AML-193 (cell line): ENCODE measurements around the gene HELT.
"Not testable (repeated sequence)": the region's sequence is repeated elsewhere in the genome, so short reads cannot be mapped to it uniquely, and the experiment has no call there.

Experiments used
- DNase-seq, 2 experiments: peaks; one replicate each; lab custom pipeline; 2025; lab: John Stamatoyannopoulos, UW

The HELT gene, protein sequence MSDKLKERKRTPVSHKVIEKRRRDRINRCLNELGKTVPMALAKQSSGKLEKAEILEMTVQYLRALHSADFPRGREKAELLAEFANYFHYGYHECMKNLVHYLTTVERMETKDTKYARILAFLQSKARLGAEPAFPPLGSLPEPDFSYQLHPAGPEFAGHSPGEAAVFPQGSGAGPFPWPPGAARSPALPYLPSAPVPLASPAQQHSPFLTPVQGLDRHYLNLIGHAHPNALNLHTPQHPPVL

GRCh38 chr4:185017964-185018772, at the start of gene HELT:
TSS of gene HELT (plus strand) at chr4:185018490. CDS start at chr4:185018929, 439 bp downstream.
- no peak for DNase-seq

GRCh38 chr4:184968784-184969201, 49.5 kb upstream of the HELT start:
- DNase-seq, result no peak

DNA sequence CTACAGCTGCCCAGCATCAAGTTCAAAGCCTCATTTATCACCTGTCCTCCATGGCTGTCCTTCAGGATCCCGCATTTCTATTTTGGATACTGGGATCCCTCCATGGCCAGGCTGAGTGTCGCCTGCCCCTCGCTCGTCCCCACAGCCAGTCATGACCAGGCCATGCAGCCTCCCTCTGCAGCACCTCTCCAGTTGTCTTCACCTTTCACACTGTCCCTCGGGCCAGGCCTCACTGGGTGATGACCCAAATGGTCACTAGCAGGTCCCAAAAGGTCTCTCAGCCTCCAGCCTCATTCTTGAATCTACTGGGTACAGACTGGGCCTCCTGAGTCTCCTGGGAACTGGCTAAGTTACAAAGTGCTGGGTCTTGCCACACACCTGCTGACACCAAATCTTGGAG, 48.7 kb upstream of the HELT start:
- no peak for DNase-seq

- no peak for DNase-seq
These were observed 45.3 kb upstream of the HELT start for GRCh38 chr4:184972991-184973390.

DNA sequence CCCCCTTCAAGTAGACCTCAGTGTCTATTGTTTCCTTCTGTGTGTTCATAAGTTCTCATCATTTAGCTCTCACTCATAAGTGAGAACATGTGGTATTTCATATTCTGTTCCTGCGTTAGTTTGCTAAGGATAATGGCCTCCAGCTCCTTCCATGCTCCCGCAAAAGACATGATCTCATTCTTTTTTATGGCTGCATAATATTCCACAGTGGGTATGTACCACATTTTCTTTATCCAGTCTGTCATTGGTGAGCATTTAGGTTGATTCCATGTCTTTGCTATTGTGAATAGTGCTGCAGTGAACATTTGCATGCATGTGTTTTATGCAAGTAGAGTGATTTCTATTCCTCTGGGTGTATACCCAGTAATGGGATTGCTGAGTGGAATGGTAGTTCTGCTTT, 41.9 kb upstream of the HELT start:
- DNase-seq, result not testable (repeated sequence)

DNA sequence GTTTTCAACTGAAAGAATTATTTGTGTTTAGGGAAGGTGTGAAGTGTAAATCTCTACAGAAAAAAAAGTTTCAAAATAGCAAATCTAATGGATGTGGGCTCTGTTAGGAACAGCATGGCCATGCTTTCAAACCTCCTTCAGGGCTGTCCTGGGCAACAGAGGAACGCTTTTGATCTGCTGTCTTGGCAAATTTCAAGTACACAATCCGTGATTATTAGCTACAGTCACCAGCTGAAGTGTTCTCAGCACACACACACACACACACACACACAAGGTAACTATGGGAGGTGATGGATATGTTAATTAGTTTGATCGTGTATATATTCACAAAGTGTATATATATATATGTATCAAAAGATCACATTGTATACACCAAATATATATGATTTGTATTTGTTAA, 40.5 kb upstream of the HELT start:
- DNase-seq, result no peak

- DNase-seq, result no peak
These were observed 40.1 kb upstream of the HELT start for GRCh38 chr4:184978211-184978610.

DNA sequence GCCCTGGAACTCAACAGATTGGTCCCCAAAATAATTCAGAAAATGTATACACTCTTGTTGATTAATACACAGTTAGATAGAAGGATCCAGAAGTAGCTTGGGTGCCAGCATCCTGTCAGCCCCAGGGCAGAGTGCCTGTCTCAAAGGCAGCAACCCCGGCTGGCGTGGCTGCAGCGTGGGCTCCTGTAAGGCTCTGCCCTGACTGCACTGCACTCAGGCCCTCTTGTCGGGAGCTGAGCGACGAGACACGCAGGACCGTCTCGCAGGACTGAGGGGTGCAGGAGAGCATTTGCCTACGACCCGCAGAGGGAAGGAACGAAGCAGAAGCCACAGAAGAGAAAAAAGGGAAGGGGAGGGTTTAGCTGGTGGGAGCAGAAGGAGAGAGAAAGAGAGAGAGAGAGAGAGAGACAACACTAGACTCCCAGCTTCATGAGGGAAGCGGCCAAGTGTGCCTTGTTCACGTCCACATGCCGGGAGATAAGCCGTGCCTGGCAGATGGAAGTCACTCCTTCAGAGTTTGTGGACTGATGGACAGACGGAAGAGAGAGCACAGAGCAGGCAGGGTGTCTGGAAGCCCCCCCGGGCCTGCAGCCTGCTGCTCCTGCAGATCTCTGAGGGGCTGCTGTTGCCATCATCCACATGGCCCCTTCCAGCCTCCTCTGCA, 38.7 kb upstream of the HELT start:
- DNase-seq, result no peak

GRCh38 chr4:184980261-184980660, 38.0 kb upstream of the HELT start:
- DNase-seq, result no peak

DNA sequence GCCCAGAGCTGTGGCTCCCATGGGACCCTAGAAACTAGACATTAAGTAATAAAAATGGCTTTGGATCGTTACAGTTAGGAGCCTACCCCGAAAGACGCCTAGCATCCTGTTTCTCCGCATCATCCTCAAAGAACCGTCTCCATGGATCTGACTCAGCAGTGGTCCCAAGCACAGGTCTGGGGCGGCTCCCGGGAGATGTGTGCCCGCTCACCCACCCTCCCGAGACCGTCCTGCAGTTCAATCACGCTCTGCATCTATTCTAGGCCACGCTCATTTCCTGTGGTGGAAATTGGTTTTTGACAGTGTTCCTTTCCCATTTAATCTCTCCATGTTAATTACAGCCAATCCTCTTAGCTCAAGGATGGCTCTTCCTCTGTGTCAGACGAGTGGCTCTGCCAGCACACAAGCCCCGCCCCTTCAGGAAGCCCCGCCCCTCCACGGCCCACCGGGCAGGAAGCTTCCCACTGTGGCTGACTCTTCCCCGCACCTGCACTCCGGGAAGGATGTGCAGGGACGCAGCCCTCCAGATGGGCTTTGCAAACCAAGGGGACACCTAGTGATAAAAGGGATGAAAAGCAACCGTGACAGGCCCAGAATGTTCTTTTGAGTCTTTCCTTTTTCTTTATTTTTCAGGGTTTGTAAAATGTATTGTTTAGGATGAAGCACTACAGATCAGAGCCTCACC, 34.5 kb upstream of the HELT start:
- DNase-seq, result peak; percentile 34 to 50

DNA sequence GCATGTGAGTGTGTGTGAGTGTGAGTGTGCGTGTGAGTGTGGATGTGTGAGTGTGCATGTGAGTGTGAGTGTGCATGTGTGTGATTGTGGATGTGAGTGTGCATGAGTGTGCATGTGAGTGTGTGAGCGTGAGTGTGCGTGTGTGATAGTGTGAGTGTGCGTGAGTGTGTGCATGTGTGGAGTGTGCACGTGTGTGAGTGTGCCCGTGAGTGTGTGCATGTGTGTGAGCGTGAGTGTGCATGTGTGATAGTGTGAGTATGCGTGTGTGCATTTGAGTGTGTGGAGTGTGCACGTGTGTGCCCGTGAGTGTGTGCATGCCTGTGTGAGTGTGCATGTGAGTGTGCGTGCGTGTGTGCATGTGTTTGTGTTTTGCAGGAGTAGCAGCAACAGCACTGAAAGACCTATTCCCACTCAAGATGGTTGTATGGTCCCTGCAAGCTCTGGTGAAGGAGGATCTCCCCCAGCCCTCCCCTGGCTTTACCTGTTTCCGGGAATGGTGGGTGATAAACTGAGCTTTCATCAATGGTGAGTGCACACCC, 30.7 kb upstream of the HELT start:
- no peak for DNase-seq

GRCh38 chr4:184988611-184989010, 29.7 kb upstream of the HELT start:
- no peak for DNase-seq

DNA sequence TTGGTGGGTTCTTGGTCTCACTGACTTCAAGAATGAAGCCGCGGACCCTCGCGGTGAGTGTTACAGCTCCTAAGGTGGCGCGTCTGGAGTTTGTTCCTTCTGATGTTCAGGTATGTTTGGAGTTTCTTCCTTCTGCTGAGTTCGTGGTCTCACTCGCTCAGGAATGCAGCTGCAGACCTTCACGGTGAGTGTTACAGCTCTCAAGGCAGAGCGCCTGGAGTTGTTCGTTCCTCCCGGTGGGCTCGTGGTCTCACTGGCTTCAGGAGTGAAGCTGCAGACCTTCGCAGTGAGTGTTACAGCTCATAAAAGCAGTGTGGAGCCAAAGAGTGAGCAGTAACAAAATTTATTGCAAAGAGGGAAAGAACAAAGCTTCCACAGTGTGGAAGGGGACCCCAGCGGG, 29.0 kb upstream of the HELT start:
- not testable (repeated sequence) for DNase-seq

DNA sequence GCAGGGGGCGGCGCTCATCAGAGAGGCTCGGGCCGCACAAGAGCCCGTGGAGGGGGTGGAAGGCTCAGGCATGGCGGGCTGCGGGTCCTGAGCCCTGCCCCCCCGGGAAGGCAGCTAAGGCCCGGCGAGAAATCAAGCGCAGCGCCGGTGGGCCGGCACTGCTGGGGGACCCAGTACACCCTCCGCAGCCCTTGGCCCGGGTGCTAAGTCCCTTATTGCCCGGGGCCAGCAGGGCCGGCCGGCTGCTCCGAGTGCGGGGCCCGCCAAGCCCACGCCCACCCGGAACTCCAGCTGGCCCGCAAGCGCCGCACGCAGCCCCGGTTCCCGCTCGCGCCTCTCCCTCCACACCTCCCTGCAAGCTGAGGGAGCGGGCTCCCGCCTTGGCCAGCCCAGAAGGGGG, 28.2 kb upstream of the HELT start:
- not testable (repeated sequence) for DNase-seq

- no peak for DNase-seq
These were observed 26.4 kb upstream of the HELT start for GRCh38 chr4:184991860-184992259.

DNA sequence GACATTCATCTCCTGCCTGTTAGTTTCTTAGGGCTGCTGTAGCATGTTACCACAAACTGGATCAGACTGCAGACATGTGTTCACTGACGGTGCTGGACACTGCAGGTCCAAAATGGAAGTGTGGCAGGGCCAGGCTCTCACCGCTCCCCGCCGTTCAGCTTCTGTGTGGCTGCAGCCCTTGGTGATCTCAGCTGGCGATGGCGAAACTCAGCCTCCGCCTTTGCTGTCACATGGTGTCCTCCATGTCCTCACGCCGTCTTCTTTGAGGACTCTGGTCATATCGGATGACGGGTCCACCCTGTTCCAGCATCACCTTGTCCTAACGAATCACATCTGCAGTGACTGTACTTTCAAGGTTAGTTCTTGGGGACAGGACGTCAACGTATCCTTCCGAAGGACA, 25.9 kb upstream of the HELT start:
- DNase-seq, result no peak

DNA sequence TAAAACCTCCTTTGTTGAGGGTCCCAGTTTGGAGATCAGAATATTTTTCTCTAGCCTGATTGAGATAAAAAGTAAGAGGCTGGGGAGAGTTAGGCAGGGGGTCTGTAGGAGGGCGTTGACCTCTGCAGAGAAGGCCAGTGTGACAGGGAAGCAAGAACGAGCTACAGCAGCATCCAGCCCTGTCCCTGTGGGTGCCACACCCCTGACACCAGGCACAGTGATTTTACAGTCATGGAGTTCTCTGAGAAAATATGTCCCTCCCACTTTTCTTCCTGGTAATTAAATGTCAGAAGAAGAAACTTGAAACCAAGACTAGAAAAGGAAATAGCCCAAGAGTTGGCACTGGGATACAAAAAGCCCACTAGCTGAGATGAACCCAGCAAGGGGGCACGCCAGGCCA, 25.0 kb upstream of the HELT start:
- no peak for DNase-seq

- DNase-seq, result peak; percentile 48 to 51
These were observed 24.2 kb upstream of the HELT start for GRCh38 chr4:184994010-184994622.

DNA sequence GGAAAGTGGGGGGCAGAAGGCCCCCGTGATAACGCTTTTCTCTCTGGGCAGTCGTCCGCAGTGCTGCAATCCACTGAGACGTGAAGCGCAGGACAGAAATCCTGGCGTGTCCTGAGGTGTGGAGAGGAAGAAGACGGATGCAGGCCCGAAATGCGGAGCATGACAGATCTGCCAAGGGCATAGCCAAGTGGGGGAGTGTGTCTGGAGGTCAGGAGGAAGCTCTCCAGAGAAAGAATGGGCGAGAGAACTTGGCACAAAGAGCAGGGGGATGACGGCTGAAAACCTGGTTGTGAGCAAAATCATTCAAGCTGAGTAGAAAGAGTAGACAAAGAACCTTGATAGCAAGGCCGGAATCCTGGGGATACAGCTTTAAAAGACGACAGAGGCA, 23.7 kb upstream of the HELT start:
- no peak for DNase-seq

DNA sequence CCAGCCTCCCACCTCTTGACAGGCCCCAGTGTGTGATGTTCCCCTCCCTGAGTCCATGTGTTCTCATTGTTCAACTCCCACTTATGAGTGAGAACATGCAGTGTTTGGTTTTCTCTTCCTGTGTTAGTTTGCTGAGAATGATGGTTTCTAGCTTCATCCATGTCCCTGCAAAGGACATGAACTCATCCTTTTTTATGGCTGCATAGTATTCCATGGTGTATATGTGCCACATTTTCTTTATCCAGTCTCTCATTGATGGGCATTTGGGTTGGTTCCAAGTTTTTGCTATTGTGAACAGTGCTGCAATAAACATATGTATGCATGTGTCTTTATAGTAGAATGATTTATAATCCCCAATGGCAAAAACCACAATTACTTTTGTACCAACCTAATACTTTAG, 20.6 kb upstream of the HELT start:
- not testable (repeated sequence) for DNase-seq

GRCh38 chr4:185002784-185003183, 15.5 kb upstream of the HELT start:
- DNase-seq, result no peak
